WERI-Rb-1 (cell line): Measurements from ENCODE around the gene KLHL8.

Experiments used
- DNase-seq: peaks from one replicate; pipeline ENCODE4 v3.0.0-alpha.2; 2020
- H3K27ac ChIP-seq: fragments of 250-450 bp; sonication (Bioruptor Pico); 2 replicates; pipeline ENCODE4 v1.5.1; 2020; ENCODE audit warnings: mild to moderate bottlenecking, moderate library complexity
- H3K27me3 ChIP-seq: fragments of 250-450 bp; sonication (Bioruptor Pico); 2 replicates; pipeline ENCODE4 v1.5.1; 2021; ENCODE audit warnings: mild to moderate bottlenecking, low read depth, moderate library complexity; ENCODE audit not compliant: insufficient read depth, severe bottlenecking
- H3K36me3 ChIP-seq: fragments of 250-450 bp; sonication (Bioruptor Pico); 2 replicates; pipeline ENCODE4 v1.5.1; 2020; ENCODE audit warnings: mild to moderate bottlenecking, moderate library complexity
- H3K4me3 ChIP-seq: 2 replicates; pipeline ENCODE4 v1.5.1; 2011; ENCODE audit warnings: low read depth, mild to moderate bottlenecking, control low read depth, low read length
- H3K9me3 ChIP-seq: fragments of 250-450 bp; sonication (Bioruptor Pico); 2 replicates; pipeline ENCODE4 v1.5.1; 2021; ENCODE audit warnings: mild to moderate bottlenecking, moderate library complexity; ENCODE audit not compliant: severe bottlenecking
- TF ChIP-seq, protein P1 (sequence below): IDR thresholded peaks from 2 replicates; pipeline ENCODE4 v1.5.1; 2011; ENCODE audit warnings: low read depth, mild to moderate bottlenecking, control low read depth, inconsistent platforms, low read length

The KLHL8 gene

GRCh38 chr4:87220094-87220822 lies at the start of gene KLHL8:
TSS of gene KLHL8 (minus strand) at chr4:87220618. CDS start at chr4:87195539, 25,079 bp downstream.
- peak; percentile 87 for DNase-seq
- no peaks in the 10 kb centered on the region for H3K9me3 ChIP-seq
- H3K27me3 ChIP-seq = no peaks in the 10 kb centered on the region
- H3K27ac ChIP-seq = peak within 1 kb of the TSS; percentile 95
- H3K36me3 ChIP-seq = peaks cover 4% of the 10 kb centered on the region
- peak within 1 kb of the TSS; percentile 100 for H3K4me3 ChIP-seq
- TF ChIP-seq, protein P1, sequence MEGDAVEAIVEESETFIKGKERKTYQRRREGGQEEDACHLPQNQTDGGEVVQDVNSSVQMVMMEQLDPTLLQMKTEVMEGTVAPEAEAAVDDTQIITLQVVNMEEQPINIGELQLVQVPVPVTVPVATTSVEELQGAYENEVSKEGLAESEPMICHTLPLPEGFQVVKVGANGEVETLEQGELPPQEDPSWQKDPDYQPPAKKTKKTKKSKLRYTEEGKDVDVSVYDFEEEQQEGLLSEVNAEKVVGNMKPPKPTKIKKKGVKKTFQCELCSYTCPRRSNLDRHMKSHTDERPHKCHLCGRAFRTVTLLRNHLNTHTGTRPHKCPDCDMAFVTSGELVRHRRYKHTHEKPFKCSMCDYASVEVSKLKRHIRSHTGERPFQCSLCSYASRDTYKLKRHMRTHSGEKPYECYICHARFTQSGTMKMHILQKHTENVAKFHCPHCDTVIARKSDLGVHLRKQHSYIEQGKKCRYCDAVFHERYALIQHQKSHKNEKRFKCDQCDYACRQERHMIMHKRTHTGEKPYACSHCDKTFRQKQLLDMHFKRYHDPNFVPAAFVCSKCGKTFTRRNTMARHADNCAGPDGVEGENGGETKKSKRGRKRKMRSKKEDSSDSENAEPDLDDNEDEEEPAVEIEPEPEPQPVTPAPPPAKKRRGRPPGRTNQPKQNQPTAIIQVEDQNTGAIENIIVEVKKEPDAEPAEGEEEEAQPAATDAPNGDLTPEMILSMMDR = 0 out of 2 replicates have a peak, but pooled peaks have one; percentile 14

DNA sequence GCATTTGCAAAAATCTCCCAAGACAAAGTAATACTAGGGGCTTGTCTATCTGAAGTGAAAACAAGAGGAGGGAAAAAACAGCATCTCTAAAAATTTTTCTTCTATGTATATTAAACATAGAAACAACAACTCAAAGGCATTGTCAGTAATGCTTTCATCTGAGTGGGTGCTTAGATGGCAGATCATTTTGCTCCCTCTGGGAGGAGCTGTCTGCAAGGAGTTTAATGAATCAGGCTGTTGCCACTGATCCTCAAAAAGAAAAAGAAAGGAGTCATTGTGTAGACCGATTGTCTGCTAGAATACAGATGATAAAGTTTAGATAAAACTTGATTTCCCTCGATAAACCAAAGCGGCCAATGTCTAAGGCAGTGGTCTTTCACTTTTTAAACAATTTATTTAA lies 49.7 kb upstream of the KLHL8 start:
- TF ChIP-seq, protein P1 = peak; percentile 58; the same call in 1 of the 2 replicates
- H3K27ac ChIP-seq = no peak overlapping the region

DNA sequence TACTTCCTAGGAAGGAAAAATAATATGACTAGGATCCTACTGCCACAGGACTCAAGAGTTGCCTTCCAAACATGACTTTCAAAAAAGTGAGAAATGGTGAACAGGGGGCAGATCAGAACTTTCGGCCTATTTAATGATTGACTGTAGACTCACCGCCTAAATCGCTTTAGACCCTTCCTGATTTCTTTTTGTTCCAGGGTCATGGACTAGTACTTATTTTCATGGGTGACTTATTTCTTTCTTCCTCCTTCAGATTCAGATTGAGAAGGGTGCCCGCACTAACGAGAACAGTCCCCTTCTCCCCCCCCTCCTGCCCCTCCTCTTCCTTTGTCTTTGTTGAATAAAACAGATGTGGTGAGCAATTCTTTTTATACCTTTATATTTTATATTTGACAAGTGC lies 48.0 kb upstream of the KLHL8 start:
- no peak overlapping the region for H3K4me3 ChIP-seq
- DNase-seq = no peak
- H3K27me3 ChIP-seq = no peaks in the 10 kb centered on the region
- TF ChIP-seq, protein P1 = no peak
- no peak overlapping the region for H3K27ac ChIP-seq
- H3K36me3 ChIP-seq = no peaks in the 10 kb centered on the region
- no peaks in the 10 kb centered on the region for H3K9me3 ChIP-seq

More for the DNA sequence above, 49.7 kb upstream of the KLHL8 start:
- H3K4me3 ChIP-seq = no peak overlapping the region
- H3K36me3 ChIP-seq = no peaks in the 10 kb centered on the region
- H3K27me3 ChIP-seq = no peaks in the 10 kb centered on the region
- H3K9me3 ChIP-seq = no peaks in the 10 kb centered on the region
- DNase-seq = peak; percentile 24

DNA sequence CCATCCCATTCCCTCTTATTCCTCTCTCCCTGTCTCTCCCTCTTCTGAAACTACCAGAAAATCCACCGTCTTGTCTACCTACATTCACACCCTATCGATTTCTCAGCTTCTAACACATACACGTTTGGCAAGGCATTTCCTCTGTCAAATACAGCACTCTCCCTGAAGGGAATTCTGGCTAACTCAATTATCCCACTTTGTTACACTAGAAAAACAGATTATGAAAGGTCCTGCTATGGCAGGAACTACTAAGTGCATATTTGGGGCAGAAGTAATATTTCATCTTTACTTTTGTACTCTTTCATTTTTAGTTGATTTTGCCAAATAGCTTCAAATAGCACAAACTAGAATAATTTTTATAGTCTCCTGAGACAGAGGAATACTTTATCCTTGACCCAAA lies 46.6 kb upstream of the KLHL8 start:
- TF ChIP-seq, protein P1 = no peak
- Histone ChIP-seq H3K27me3 (no peaks in the 10 kb centered on the region), H3K4me3 (no peak overlapping the region), H3K9me3 (no peaks in the 10 kb centered on the region), H3K36me3 (no peaks in the 10 kb centered on the region), H3K27ac (no peak overlapping the region)
- DNase-seq = no peak

GRCh38 chr4:87262886-87263285 lies 42.5 kb upstream of the KLHL8 start:
- Histone ChIP-seq H3K27ac (no peak overlapping the region), H3K4me3 (no peak overlapping the region), H3K9me3 (no peaks in the 10 kb centered on the region), H3K27me3 (no peaks in the 10 kb centered on the region), H3K36me3 (no peaks in the 10 kb centered on the region)
- no peak for DNase-seq
- TF ChIP-seq, protein P1 = no peak

GRCh38 chr4:87260477-87260876 lies 40.1 kb upstream of the KLHL8 start:
- Histone ChIP-seq H3K9me3 (no peaks in the 10 kb centered on the region), H3K4me3 (no peak overlapping the region), H3K27ac (no peak overlapping the region), H3K36me3 (no peaks in the 10 kb centered on the region), H3K27me3 (no peaks in the 10 kb centered on the region)
- TF ChIP-seq, protein P1 = no peak
- no peak for DNase-seq
